HepG2 (cell line): ENCODE results near the gene TMEM232. TPM values are rescaled to one million over a fixed set of nuclear protein-coding genes. Genes with fewer than 3 reads are reported as not detected.

Source experiments
- ATAC-seq: fragments of 200-7000 bp; cut with Tn5 transposase; 3 replicates; pipeline ENCODE4 v1.9.1; 2020; ENCODE audit warnings: mild to moderate bottlenecking, moderate library complexity
- BruUV-seq: library from RNA; stranded (reverse); fragments of 400-500 nt; replicated peaks from 2 replicates; lab custom pipeline; 2021; lab: Mats Ljungman, UMichigan
- CTCF ChIA-PET: fragments of 300-600 bp; formaldehyde crosslinking; extraction: SDS; loops from one replicate; lab custom pipeline; 2021; ENCODE audit warnings: low total read pairs, inconsistent platforms, low intra/inter-chr PET ratio; lab: Yijun Ruan, JAX
- POLR2A ChIA-PET: fragments of 350-600 bp; sonication (Branson Sonifier 250); formaldehyde crosslinking; loops from one replicate; lab custom pipeline; 2020; ENCODE audit warnings: antibody characterized with exemption, inconsistent platforms; lab: Yijun Ruan, JAX
- DNase-seq: peaks from one replicate; pipeline ENCODE4 v3.0.0-alpha.2; 2015; ENCODE audit warnings: low spot score
- FAIRE-seq: peaks from 3 replicates; lab custom pipeline; 2011; peaks lifted over from hg19 to GRCh38; lab: Jason Lieb, UNC
- H2AFZ ChIP-seq: one replicate; pipeline ENCODE4 v1.6.1; 2011; ENCODE audit warnings: low read length, inconsistent platforms
- H3K27ac ChIP-seq: fragments of 300-600 bp; 3 replicates; pipeline ENCODE4 v1.8.0; 2011; ENCODE audit warnings: mixed run types, mild to moderate bottlenecking, mixed read lengths, low read length, inconsistent platforms; ENCODE audit not compliant: insufficient read depth; ENCODE audit errors: extremely low read length
- H3K27me3 ChIP-seq, 2 experiments: fragments of 200-600 bp in 1 of 2; 2 replicates in 1 of 2; 3 replicates in 1 of 2; pipeline versions ENCODE4 v1.6.0 to v1.8.0; 2011; ENCODE audit warnings: low read length in 2 of 2, mild to moderate bottlenecking in 2 of 2, moderate library complexity in 2 of 2, inconsistent platforms in 1 of 2; ENCODE audit not compliant: insufficient read depth in 2 of 2, control insufficient read depth in 1 of 2
- H3K36me3 ChIP-seq, 2 experiments: fragments of 200-600 bp in 1 of 2; replicated peaks in 1 of 2; 2 replicates in 1 of 2; 3 replicates in 1 of 2; pipeline versions ENCODE4 v1.5.1 to v1.8.0; 2011; ENCODE audit warnings: low read length in 2 of 2, inconsistent platforms in 1 of 2; ENCODE audit not compliant: insufficient read depth in 2 of 2, control insufficient read depth in 1 of 2
- H3K4me1 ChIP-seq: 2 replicates; pipeline ENCODE4 v1.5.1; 2012; ENCODE audit warnings: low read length, inconsistent platforms; ENCODE audit not compliant: insufficient read depth
- H3K4me2 ChIP-seq: 2 replicates; pipeline ENCODE4 v1.6.0; 2011; ENCODE audit warnings: low read depth, low read length, inconsistent platforms
- H3K4me3 ChIP-seq, 3 experiments: fragments of 200-600 bp in 1 of 3; sonication (generic), shearing (Covaris generic) in 1 of 3; replicated peaks in 1 of 3; 2 replicates each; pipeline ENCODE4 v1.5.1; 2011 to 2016; ENCODE audit warnings: low read length in 3 of 3, inconsistent platforms in 2 of 3, low read depth in 2 of 3, mild to moderate bottlenecking in 2 of 3, control low read depth in 1 of 3, mixed read lengths in 1 of 3; ENCODE audit not compliant: insufficient read depth in 1 of 3
- H3K79me2 ChIP-seq: one replicate; pipeline ENCODE4 v1.6.1; 2011; ENCODE audit warnings: low read length, inconsistent platforms; ENCODE audit not compliant: insufficient read depth
- H3K9ac ChIP-seq: 2 replicates; pipeline ENCODE4 v1.6.0; 2011; ENCODE audit warnings: mild to moderate bottlenecking, low read depth, low read length, inconsistent platforms; ENCODE audit not compliant: insufficient read depth
- H3K9me3 ChIP-seq: 2 replicates; pipeline ENCODE4 v1.5.1; 2012; ENCODE audit warnings: mild to moderate bottlenecking, low read length
- H4K20me1 ChIP-seq: 2 replicates; pipeline ENCODE4 v1.6.0; 2011; ENCODE audit warnings: inconsistent platforms, mild to moderate bottlenecking, low read length, moderate library complexity; ENCODE audit not compliant: insufficient read depth
- CBX2 ChIP-seq, 2 experiments: fragments of 200-600 bp in 1 of 2; sonication (generic); formaldehyde crosslinking in 1 of 2; IDR thresholded peaks; 2 replicates each; pipeline versions ENCODE4 v1.7.0 to v1.8.1; 2018 to 2022; ENCODE audit warnings: low read depth in 2 of 2, low read length in 1 of 2, mild to moderate bottlenecking in 1 of 2, missing genetic modification reagents in 1 of 2
- CREM ChIP-seq, 2 experiments: sonication (generic) in 1 of 2; formaldehyde crosslinking in 1 of 2; IDR thresholded peaks; 2 replicates each; pipeline versions ENCODE4 v1.4.0 to v1.6.1; 2016 to 2020; ENCODE audit warnings: antibody characterized with exemption in 1 of 2, mild to moderate bottlenecking in 1 of 2, missing genetic modification reagents in 1 of 2
- FOXA1 ChIP-seq, 2 experiments: fragments of 450-650 bp in 1 of 2; sonication (generic) in 1 of 2; formaldehyde crosslinking in 1 of 2; IDR thresholded peaks; 2 replicates each; pipeline versions ENCODE4 v1.4.0 to v1.6.1; 2016 to 2020; ENCODE audit warnings: missing genetic modification reagents in 1 of 2
- HMGA1 ChIP-seq: sonication (generic); formaldehyde crosslinking; conservative IDR thresholded peaks from 2 replicates; pipeline ENCODE4 v1.4.0; 2020; ENCODE audit warnings: missing genetic modification reagents
- MBD4 ChIP-seq: IDR thresholded peaks from 2 replicates; pipeline ENCODE4 v1.6.1; 2012; ENCODE audit warnings: low read length, inconsistent platforms, borderline replicate concordance
- MBNL3 ChIP-seq: fragments of 250-450 bp; sonication (Bioruptor Pico); conservative IDR thresholded peaks from 2 replicates; pipeline ENCODE4 v1.8.0; 2022; ENCODE audit warnings: mild to moderate bottlenecking, inconsistent platforms
- SOX6 ChIP-seq, 2 experiments: fragments of 450-650 bp in 1 of 2; sonication (generic) in 1 of 2; formaldehyde crosslinking in 1 of 2; IDR thresholded peaks; 2 replicates each; pipeline versions ENCODE4 v1.4.0 to v1.6.1; 2017 to 2020; ENCODE audit warnings: antibody characterized with exemption in 1 of 2, mild to moderate bottlenecking in 1 of 2, missing genetic modification reagents in 1 of 2
- ZEB1 ChIP-seq: IDR thresholded peaks from 2 replicates; pipeline ENCODE4 v1.6.1; 2012; ENCODE audit warnings: mild to moderate bottlenecking, low read depth, inconsistent platforms; ENCODE audit not compliant: insufficient replicate concordance
- ZNF207 ChIP-seq: fragments of 450-650 bp; IDR thresholded peaks from 2 replicates; pipeline ENCODE4 v1.6.1; 2016; ENCODE audit warnings: antibody characterized with exemption, borderline replicate concordance
- ZNF354B ChIP-seq: sonication (generic); formaldehyde crosslinking; IDR thresholded peaks from 2 replicates; pipeline ENCODE4 v1.8.0; 2022; ENCODE audit warnings: mild to moderate bottlenecking, missing genetic modification reagents
- ZNF503 ChIP-seq: sonication (generic); formaldehyde crosslinking; IDR thresholded peaks from 2 replicates; pipeline ENCODE4 v1.4.0; 2020; ENCODE audit warnings: missing genetic modification reagents
- ZNF879 ChIP-seq: sonication (generic); formaldehyde crosslinking; IDR thresholded peaks from 2 replicates; pipeline ENCODE4 v1.8.1; 2023; ENCODE audit warnings: missing genetic modification reagents
- ZSCAN31 ChIP-seq: sonication (generic); formaldehyde crosslinking; IDR thresholded peaks from 2 replicates; pipeline ENCODE4 v1.5.0; 2020; ENCODE audit warnings: low read depth, mild to moderate bottlenecking, missing genetic modification reagents
- WGBS: methylation state at CpG from one replicate; pipeline ENCODE4 v1.1.6; 2017; ENCODE audit warnings: low lambda C conversion rate; 5-methylcytosine and 5-hydroxymethylcytosine counted together
- in situ Hi-C: cut with HindIII; loops from 2 replicates; pipeline ENCODE4 v1.10.0; 2017; ENCODE audit warnings: low pct_unique_long_range_greater_than_20kb; ENCODE audit not compliant: extremely low pct_ligation_motif_present
- intact Hi-C: fragments of 100-400 bp; cut with micrococcal nuclease; formaldehyde crosslinking; loops from one replicate; pipeline ENCODE4 v1.10.0; 2022; ENCODE audit not compliant: unreplicated experiment
- polyA plus RNA-seq, 8 experiments: library from polyadenylated mRNA; depleted of rRNA in 3 of 8; stranded (reverse) in 7 of 8; unstranded in 1 of 8; fragments of >200 nt; fragmentation: Illumina TruSeq in 4 of 8; extraction: Trizol in 4 of 8; gene quantifications; 2 replicates each; pipeline versions ENCODE4 v1.2.1 to v1.2.3, GENCODE V29; 2011 to 2016; ENCODE audit warnings: low read depth in 4 of 8, missing spikeins in 1 of 8, mixed read lengths in 1 of 8; ENCODE audit not compliant: insufficient read depth in 1 of 8
- total RNA-seq, 5 experiments: library from RNA; depleted of rRNA; stranded (reverse); fragments of >200 nt; fragmentation: Illumina TruSeq; extraction: Trizol; gene quantifications; 2 replicates each; pipeline ENCODE4 v1.2.3, GENCODE V29; 2016; ENCODE audit warnings: low read depth in 1 of 5

TMEM232 gene
- total and polyA plus RNA-seq, 2 of the 13 experiments (the other 11 are each of a cell fraction or from before 2014, with no cell fraction given) = 0.29 to 0.71 TPM

- no peak for ATAC-seq
- H3K27me3 ChIP-seq = no peaks in the 10 kb centered on the region
- 30% methylated on average over 2 of the region's 2 CpGs for WGBS
- no peak overlapping the region for H3K4me3 ChIP-seq
- no peaks in the 10 kb centered on the region for H3K9me3 ChIP-seq
- intact Hi-C loops = loop anchor here (10.0 kb wide), 1 partner anchor 369 kb away; no protein-coding TSS in a partner anchor
- no peak for FAIRE-seq
- no peaks in the 10 kb centered on the region for H4K20me1 ChIP-seq
- no peak for DNase-seq
- H3K79me2 ChIP-seq = no peaks in the 10 kb centered on the region
- BruUV-seq = no TSS peak
- ChIA-PET CTCF (no interaction called here), POLR2A (no interaction called here)
- no peaks in the 10 kb centered on the region for H3K4me1 ChIP-seq
- no peaks in the 10 kb centered on the region for H3K36me3 ChIP-seq
- H3K27ac ChIP-seq = no peak overlapping the region
- H3K9ac ChIP-seq = no peak overlapping the region
- in situ Hi-C loops = no loop called here
- H2AFZ ChIP-seq = no peak overlapping the region
- no peak overlapping the region for H3K4me2 ChIP-seq
- no peak for TF ChIP-seq SOX6 (IDR thresholded peaks at IDR 0.05)
- TF ChIP-seq SOX6 (CRISPR knock-in tag; IDR thresholded peaks at IDR 0.05) = no peak
- TF ChIP-seq ZEB1 = no peak
- TF ChIP-seq MBNL3 (CRISPR knock-in tag) = no peak
- TF ChIP-seq FOXA1 (IDR thresholded peaks at IDR 0.05) = no peak
- no peak for TF ChIP-seq FOXA1 (CRISPR knock-in tag; IDR thresholded peaks at IDR 0.05)
- TF ChIP-seq ZNF503 (CRISPR knock-in tag) = no peak
- no peak for TF ChIP-seq HMGA1 (CRISPR knock-in tag)
- TF ChIP-seq MBD4 = no peak
- no peak for TF ChIP-seq CBX2 (IDR thresholded peaks at IDR 0.05; ENCODE audit: low read depth, low read length)
- TF ChIP-seq CBX2 (CRISPR knock-in tag; IDR thresholded peaks at IDR 0.05; ENCODE audit: low read depth) = no peak
- TF ChIP-seq ZNF879 = no peak
- TF ChIP-seq ZSCAN31 = no peak
- TF ChIP-seq ZNF354B (CRISPR knock-in tag) = no peak
- no peak for TF ChIP-seq CREM (IDR thresholded peaks at IDR 0.05)
- TF ChIP-seq CREM (CRISPR knock-in tag; IDR thresholded peaks at IDR 0.05) = no peak
- TF ChIP-seq ZNF207 = no peak
- TF ChIP-seq, all 625 proteins: peak for 0
These were observed 312.6 kb downstream of the TMEM232 start for GRCh38 chr5:110413856-110414255.
